Activated naive CD4-positive, alpha-beta T cell treated with anti-CD3 and anti-CD28 coated beads for 36 hours (primary cell): ENCODE measurements around the gene PHF14. TPM values are rescaled to one million over a fixed set of nuclear protein-coding genes. Genes with fewer than 3 reads are reported as not detected.

Experiments used
- CTCF ChIA-PET: fragments of 350-600 bp; sonication (Branson Sonifier 250); formaldehyde crosslinking; loops from one replicate; lab custom pipeline; 2021; ENCODE audit warnings: antibody characterized with exemption; lab: Charles Lee
- DNase-seq: peaks from one replicate; pipeline ENCODE4 v3.0.0-alpha.2; 2020
- H3K27ac Mint-ChIP-seq: one replicate; pipeline ENCODE4 v1.8.0; 2021; ENCODE audit warnings: mild to moderate bottlenecking, mixed read lengths
- H3K27me3 Mint-ChIP-seq: one replicate; pipeline ENCODE4 v1.8.0; 2021; ENCODE audit warnings: low read depth, mixed read lengths
- H3K36me3 Mint-ChIP-seq: one replicate; pipeline ENCODE4 v1.8.0; 2021; ENCODE audit warnings: low read depth, mixed read lengths
- H3K4me1 Mint-ChIP-seq: one replicate; pipeline ENCODE4 v1.8.0; 2021; ENCODE audit warnings: low read depth, mixed read lengths
- H3K4me3 Mint-ChIP-seq: one replicate; pipeline ENCODE4 v1.8.0; 2021; ENCODE audit warnings: mild to moderate bottlenecking, moderate library complexity, mixed read lengths
- H3K9me3 Mint-ChIP-seq: one replicate; pipeline ENCODE4 v1.8.0; 2021; ENCODE audit warnings: mixed read lengths
- intact Hi-C: fragments of 100-400 bp; cut with micrococcal nuclease; formaldehyde crosslinking; loops from one replicate; pipeline ENCODE4 v1.15.1; 2023
- total RNA-seq, 2 experiments: library from RNA; stranded (reverse); gene quantifications; one replicate each; pipeline ENCODE4 v1.2.3, GENCODE V29; 2021

Gene PHF14
- total RNA-seq, 2 experiments from 2014 or later, result 26.0 to 28.1 TPM

- CTCF ChIA-PET, result interaction anchor here (0.6 to 1.0 kb wide), 4 partner anchors 9 to 86 kb away, joined by 3 to 6 read pairs (median 4); no protein-coding TSS in a partner anchor
- H3K4me3 Mint-ChIP-seq, result no peak overlapping the region
These were observed 153.6 kb downstream of the PHF14 start for GRCh38 chr7:11127114-11127785.

GRCh38 chr7:11127988-11128387 lies 154.3 kb downstream of the PHF14 start:
- peaks cover 26% of the 10 kb centered on the region for H3K4me1 Mint-ChIP-seq
- CTCF ChIA-PET, result no interaction called here
- intact Hi-C loops, result no loop called here
- DNase-seq, result no peak
- H3K4me3 Mint-ChIP-seq, result no peak overlapping the region
- H3K36me3 Mint-ChIP-seq, result peaks cover 18% of the 10 kb centered on the region
- H3K27me3 Mint-ChIP-seq, result no peaks in the 10 kb centered on the region
- no peak overlapping the region for H3K27ac Mint-ChIP-seq
- H3K9me3 Mint-ChIP-seq, result no peaks in the 10 kb centered on the region

More at GRCh38 chr7:11127114-11127785, 153.6 kb downstream of the PHF14 start:
- H3K9me3 Mint-ChIP-seq, result no peaks in the 10 kb centered on the region
- H3K27ac Mint-ChIP-seq, result peak overlapping the region; percentile 22
- peak; percentile 4 for DNase-seq
- no peaks in the 10 kb centered on the region for H3K27me3 Mint-ChIP-seq
- H3K4me1 Mint-ChIP-seq, result peaks cover 26% of the 10 kb centered on the region
- peaks cover 18% of the 10 kb centered on the region for H3K36me3 Mint-ChIP-seq
- intact Hi-C loops, result no loop called here

GRCh38 chr7:11128498-11128897 lies 154.8 kb downstream of the PHF14 start:
- H3K27ac Mint-ChIP-seq, result no peak overlapping the region
- CTCF ChIA-PET, result no interaction called here

GRCh38 chr7:11130012-11130411 lies 156.3 kb downstream of the PHF14 start:
- Mint-ChIP-seq H3K4me3 (no peak overlapping the region), H3K4me1 (peaks cover 23% of the 10 kb centered on the region), H3K36me3 (peaks cover 19% of the 10 kb centered on the region), H3K9me3 (no peaks in the 10 kb centered on the region), H3K27ac (no peak overlapping the region), H3K27me3 (no peaks in the 10 kb centered on the region)
- no peak for DNase-seq
- intact Hi-C loops, result no loop called here
- CTCF ChIA-PET, result interaction anchor here (0.6 kb wide), 1 partner anchor 42 kb away, joined by 3 read pairs; no protein-coding TSS in a partner anchor

More at GRCh38 chr7:11128498-11128897, 154.8 kb downstream of the PHF14 start:
- Mint-ChIP-seq H3K4me3 (no peak overlapping the region), H3K36me3 (peaks cover 18% of the 10 kb centered on the region), H3K27me3 (no peaks in the 10 kb centered on the region), H3K9me3 (no peaks in the 10 kb centered on the region), H3K4me1 (peaks cover 26% of the 10 kb centered on the region)
- intact Hi-C loops, result no loop called here
- no peak for DNase-seq

- H3K27ac Mint-ChIP-seq, result no peak overlapping the region
- DNase-seq, result no peak
- intact Hi-C loops, result no loop called here
- H3K4me3 Mint-ChIP-seq, result no peak overlapping the region
- H3K27me3 Mint-ChIP-seq, result no peaks in the 10 kb centered on the region
- no peaks in the 10 kb centered on the region for H3K9me3 Mint-ChIP-seq
- peaks cover 19% of the 10 kb centered on the region for H3K36me3 Mint-ChIP-seq
- CTCF ChIA-PET, result no interaction called here
- peaks cover 23% of the 10 kb centered on the region for H3K4me1 Mint-ChIP-seq
These were observed 156.9 kb downstream of the PHF14 start for GRCh38 chr7:11130601-11131000.

GRCh38 chr7:11133436-11133959 lies 159.8 kb downstream of the PHF14 start:
- Mint-ChIP-seq H3K27me3 (no peaks in the 10 kb centered on the region), H3K4me1 (no peaks in the 10 kb centered on the region), H3K4me3 (no peak overlapping the region), H3K27ac (no peak overlapping the region), H3K9me3 (no peaks in the 10 kb centered on the region), H3K36me3 (peaks cover 15% of the 10 kb centered on the region)
- CTCF ChIA-PET, result no interaction called here
- no peak for DNase-seq
- intact Hi-C loops, result no loop called here

GRCh38 chr7:11135573-11135972 lies 161.9 kb downstream of the PHF14 start:
- Mint-ChIP-seq H3K27ac (no peak overlapping the region), H3K4me1 (no peaks in the 10 kb centered on the region), H3K36me3 (peaks cover 15% of the 10 kb centered on the region), H3K4me3 (no peak overlapping the region), H3K27me3 (no peaks in the 10 kb centered on the region), H3K9me3 (no peaks in the 10 kb centered on the region)
- intact Hi-C loops, result no loop called here
- no peak for DNase-seq
- CTCF ChIA-PET, result interaction anchor here (0.8 kb wide), 1 partner anchor 13 kb away, joined by 3 read pairs; no protein-coding TSS in a partner anchor

- Mint-ChIP-seq H3K27ac (no peak overlapping the region), H3K9me3 (no peaks in the 10 kb centered on the region), H3K36me3 (peaks cover 10% of the 10 kb centered on the region), H3K4me1 (no peaks in the 10 kb centered on the region), H3K4me3 (no peak overlapping the region), H3K27me3 (no peaks in the 10 kb centered on the region)
- no peak for DNase-seq
- CTCF ChIA-PET, result no interaction called here
- intact Hi-C loops, result no loop called here
These were observed 167.9 kb downstream of the PHF14 start for GRCh38 chr7:11141541-11141940.

GRCh38 chr7:11153694-11154093 lies 180.0 kb downstream of the PHF14 start:
- CTCF ChIA-PET, result interaction anchor here (0.5 kb wide), 1 partner anchor 1703 kb away, joined by 4 read pairs; no protein-coding TSS in a partner anchor
- Mint-ChIP-seq H3K9me3 (no peaks in the 10 kb centered on the region), H3K27ac (no peak overlapping the region), H3K4me1 (no peaks in the 10 kb centered on the region), H3K27me3 (no peaks in the 10 kb centered on the region), H3K36me3 (peaks cover 6% of the 10 kb centered on the region), H3K4me3 (no peak overlapping the region)
- intact Hi-C loops, result no loop called here
- no peak for DNase-seq

GRCh38 chr7:11155883-11156282 lies 182.2 kb downstream of the PHF14 start:
- H3K4me1 Mint-ChIP-seq, result no peaks in the 10 kb centered on the region
- H3K4me3 Mint-ChIP-seq, result no peak overlapping the region
- CTCF ChIA-PET, result interaction anchor here (0.5 kb wide), 1 partner anchor 29 kb away, joined by 3 read pairs; no protein-coding TSS in a partner anchor
- DNase-seq, result no peak
- peaks cover 9% of the 10 kb centered on the region for H3K36me3 Mint-ChIP-seq
- intact Hi-C loops, result no loop called here
- H3K27ac Mint-ChIP-seq, result no peak overlapping the region
- no peaks in the 10 kb centered on the region for H3K27me3 Mint-ChIP-seq
- H3K9me3 Mint-ChIP-seq, result no peaks in the 10 kb centered on the region

GRCh38 chr7:11161499-11161898 lies 187.8 kb downstream of the PHF14 start:
- H3K4me1 Mint-ChIP-seq, result no peaks in the 10 kb centered on the region
- no peaks in the 10 kb centered on the region for H3K27me3 Mint-ChIP-seq
- CTCF ChIA-PET, result interaction anchor here (0.6 kb wide), 1 partner anchor 522 kb away, joined by 3 read pairs; no protein-coding TSS in a partner anchor
- H3K9me3 Mint-ChIP-seq, result no peaks in the 10 kb centered on the region
- H3K36me3 Mint-ChIP-seq, result peaks cover 8% of the 10 kb centered on the region
- H3K4me3 Mint-ChIP-seq, result no peak overlapping the region
- DNase-seq, result no peak
- intact Hi-C loops, result no loop called here
- H3K27ac Mint-ChIP-seq, result no peak overlapping the region

GRCh38 chr7:11163220-11163619 lies 189.5 kb downstream of the PHF14 start:
- DNase-seq, result no peak
- no peak overlapping the region for H3K4me3 Mint-ChIP-seq
- no peaks in the 10 kb centered on the region for H3K4me1 Mint-ChIP-seq
- no peaks in the 10 kb centered on the region for H3K27me3 Mint-ChIP-seq
- peaks cover 6% of the 10 kb centered on the region for H3K36me3 Mint-ChIP-seq
- CTCF ChIA-PET, result no interaction called here
- intact Hi-C loops, result no loop called here
- H3K27ac Mint-ChIP-seq, result no peak overlapping the region
- no peaks in the 10 kb centered on the region for H3K9me3 Mint-ChIP-seq

- DNase-seq, result no peak
These were observed 192.4 kb downstream of the PHF14 start for GRCh38 chr7:11166051-11166450.

More at GRCh38 chr7:11166051-11166450, 192.4 kb downstream of the PHF14 start:
- intact Hi-C loops, result no loop called here
- Mint-ChIP-seq H3K4me1 (peaks cover 11% of the 10 kb centered on the region), H3K36me3 (peaks cover 2% of the 10 kb centered on the region), H3K27ac (no peak overlapping the region), H3K9me3 (no peaks in the 10 kb centered on the region), H3K27me3 (no peaks in the 10 kb centered on the region), H3K4me3 (no peak overlapping the region)
- CTCF ChIA-PET, result no interaction called here
